ENCODE measurements around the gene PRAME.

DNA sequence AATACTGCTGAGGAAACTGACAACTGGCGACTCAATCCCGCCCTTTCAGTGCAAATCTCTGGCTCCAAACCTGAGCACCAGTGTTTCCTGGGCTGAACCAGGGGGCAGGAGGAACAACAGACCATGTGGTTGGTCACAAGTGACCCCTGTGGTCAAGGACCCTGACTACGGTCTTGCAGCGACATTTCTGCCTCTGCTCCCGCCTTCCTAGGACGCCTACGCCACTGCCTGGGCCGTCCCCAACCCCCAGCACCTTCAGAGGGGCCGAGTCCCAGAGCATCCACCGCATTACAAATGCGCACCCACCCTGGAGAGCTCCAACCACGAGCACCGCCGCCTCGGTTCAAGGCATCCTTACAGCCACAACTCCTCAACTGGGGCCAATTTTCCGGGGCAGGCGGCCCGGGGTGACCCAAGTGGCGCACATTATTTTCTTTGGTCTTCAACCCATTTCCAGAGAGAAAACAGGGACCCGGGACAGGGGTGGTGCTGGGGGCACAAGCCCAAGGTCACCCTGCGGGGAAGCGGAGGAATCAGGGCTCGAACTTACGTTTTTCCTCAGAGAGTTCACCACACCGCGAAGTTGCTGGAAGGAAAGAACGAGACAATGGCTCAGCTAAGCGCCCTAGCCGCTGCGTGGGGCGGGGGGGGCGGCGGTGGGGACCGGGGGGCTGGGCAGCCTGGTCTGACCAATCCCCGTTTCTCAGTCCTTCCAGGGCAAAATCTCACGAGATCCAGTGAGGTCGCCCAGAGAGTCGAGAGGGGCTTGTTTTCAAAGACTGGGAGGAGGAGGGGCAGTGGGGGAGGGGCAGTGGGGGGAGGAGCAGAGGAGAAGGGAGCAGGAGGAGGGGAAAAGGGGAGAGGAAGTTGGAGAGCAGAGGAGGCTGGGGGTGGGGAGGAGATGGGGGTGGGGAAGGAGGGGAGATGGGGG, 1.8 kb downstream of the PRAME start:
- TF ChIP-seq GATA2 (IDR thresholded peaks at IDR 0.05; ENCODE audit: low read depth, low read length) = no peak
- no peak for TF ChIP-seq GATA3 (IDR thresholded peaks at IDR 0.05; ENCODE audit: low read depth, low read length)
